Cerebellar nuclear complex (tissue), 1 donor: ENCODE results near the gene NFYB.
"Not testable (repeated sequence)": the region's sequence is repeated elsewhere in the genome, so short reads cannot be mapped to it uniquely, and the experiment has no call there.

Source experiments
- DNase-seq, 2 experiments: peaks; one replicate each; lab custom pipeline; 2025; lab: John Stamatoyannopoulos, UW

NFYB gene

DNA sequence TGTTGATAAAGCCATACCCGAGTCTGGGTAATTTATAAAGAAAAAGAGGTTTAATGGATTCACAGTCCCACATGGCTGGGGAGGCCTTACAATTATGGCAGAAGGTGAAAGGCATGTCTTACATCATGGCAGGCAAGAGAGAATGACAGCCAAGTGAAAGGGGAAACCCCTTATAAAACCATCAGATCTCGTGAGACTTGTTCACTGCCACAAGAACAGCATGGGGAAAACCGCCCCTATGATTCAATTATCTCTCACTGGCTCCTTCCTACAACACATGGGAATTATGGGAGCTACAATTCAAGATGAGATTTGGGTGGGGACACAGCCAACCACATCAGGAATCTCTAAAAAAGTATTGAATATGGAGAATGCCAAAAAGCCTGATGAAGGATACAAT, 25.0 kb upstream of the NFYB start:
- not testable (repeated sequence) for DNase-seq

DNA sequence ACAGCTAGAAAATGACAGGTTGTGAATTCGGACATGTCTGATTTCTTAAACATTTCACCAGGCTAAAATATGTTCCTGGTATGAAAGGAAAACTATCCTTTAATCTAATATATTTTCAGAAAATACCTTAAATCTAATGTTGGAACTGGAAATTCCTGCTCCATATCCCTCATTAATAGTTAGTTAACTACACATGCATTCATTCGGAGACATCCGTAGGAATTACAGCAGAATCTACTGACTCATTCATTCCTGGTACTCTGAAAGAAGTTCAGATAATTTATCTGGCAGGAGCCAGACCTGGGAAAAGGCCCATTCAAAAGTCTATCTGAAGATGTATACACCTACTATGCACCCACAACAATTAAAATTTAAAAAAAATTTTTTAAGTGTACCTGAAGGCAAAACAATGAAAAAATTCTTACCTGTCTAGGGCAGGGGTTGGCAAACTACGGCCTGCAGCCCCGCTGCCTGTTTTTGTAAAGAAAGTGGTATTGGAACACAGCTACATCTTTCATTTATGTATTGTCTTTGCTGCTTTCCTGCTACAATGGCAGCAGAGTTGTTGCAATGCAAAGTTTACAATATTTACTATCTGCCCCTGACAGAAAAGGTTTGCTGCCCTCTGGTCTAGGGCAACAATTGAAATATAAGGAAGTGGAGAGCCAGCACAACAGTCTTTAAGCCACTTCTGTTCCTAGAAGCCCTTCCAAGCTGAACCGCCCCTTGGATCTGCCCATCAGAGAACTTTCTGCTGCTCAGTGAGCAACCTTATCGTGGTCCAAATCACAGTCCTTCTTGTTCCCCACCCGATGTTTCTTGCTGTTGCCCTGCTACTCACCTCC, 17.9 kb upstream of the NFYB start:
- DNase-seq = no peak

DNA sequence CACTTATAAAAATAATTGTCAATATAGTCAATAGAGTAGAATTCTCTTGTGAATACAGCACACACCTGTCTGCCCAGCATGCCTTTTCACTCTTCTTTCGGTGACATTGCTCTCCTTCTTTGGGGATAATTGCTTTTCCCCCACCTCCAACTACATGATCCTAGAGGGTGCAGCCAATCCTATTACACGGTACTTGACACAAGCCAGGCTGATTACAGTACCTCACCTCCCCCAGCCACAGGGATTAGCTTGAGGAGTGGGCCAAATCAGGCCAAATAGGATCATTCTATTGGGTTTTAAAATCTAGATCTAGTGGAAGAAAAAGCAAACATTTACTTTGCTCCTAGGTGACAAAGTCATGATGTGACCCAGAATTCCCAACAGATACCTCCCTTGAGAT, 16.8 kb upstream of the NFYB start:
- DNase-seq = no peak

DNA sequence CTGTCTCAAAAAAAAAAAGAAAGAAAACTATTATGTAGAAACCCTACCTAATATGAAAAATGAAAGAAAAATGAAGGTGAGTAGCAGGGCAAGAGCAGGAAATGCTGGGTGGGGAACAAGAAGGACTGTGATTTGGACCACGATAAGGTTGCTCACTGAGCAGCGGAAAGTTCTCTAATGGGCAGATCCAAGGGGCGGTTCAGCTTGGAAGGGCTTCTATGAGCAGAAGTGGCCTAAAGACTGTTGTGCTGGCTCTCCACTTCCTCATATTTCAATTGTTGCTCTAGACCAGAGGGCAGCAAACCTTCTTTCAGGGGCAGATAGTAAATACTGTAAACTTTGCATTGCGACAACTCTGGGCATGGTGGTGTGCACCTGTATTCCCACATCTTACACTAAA, 16.3 kb upstream of the NFYB start:
- DNase-seq = no peak

DNA sequence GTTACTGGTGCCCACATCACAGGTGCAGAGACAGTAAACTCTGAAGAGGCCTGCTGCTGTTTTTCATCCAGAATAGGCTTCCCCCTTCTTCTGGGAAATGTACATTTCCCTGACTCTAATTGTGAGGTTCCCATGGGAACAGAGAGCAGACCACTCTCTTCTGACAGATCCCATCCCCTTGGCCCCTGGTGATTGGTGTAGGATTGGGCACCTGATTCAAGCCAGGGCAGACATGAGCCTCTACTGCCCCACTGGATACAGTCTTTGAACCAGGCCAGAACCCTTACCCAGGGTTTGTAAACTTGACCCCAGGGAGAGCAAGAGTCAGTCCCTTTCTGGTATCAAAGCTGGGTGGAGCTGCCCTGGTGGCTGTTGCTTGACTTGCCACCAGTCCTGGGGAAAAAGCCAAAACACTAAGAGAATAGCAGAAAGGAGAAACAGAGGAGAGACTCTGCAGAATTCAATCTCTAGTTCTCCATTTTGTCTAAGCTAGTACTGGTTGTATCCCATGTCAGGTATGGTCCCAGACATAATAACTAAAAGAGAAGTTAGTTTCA, 14.8 kb upstream of the NFYB start:
- no peak for DNase-seq

DNA sequence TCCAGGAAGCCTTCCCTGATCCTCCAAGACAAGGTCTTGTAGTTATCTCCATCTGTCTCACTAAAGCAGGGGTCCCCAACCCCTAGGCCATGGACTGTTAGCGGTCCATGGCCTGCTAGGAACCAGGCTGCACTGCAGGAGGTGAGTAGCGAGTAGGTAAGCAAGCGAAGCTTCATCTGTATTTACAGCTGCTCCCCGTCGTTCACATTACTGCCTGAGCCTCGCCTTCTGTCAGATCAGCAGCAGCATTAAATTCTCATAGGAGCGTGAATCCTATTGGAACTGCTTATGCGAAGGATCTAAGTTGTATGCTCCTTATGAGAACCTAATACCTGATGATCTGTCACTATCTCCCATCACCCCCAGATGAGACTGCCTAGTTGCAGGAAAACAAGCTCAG, 12.4 kb upstream of the NFYB start:
- DNase-seq = no peak

DNA sequence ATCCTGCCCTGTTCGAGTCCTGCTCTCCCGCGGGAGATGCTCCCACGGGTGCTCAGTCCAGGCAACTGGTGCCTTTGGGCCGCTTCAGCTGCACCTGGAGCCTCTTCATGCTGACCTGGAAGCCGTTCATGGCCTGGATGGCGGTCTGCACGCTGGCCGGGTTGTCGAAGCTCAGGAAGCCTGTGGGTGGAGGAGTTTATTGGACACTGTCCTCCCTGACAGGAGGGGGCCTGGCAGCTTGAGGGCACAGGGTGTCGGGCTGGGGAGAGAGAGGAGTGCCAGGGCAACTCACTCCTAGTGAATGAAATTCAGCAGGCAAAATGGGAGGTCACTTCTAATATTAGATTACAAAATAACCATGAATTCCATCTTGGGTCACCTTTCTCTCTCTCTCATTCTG, 9.3 kb upstream of the NFYB start:
- DNase-seq = no peak

DNA sequence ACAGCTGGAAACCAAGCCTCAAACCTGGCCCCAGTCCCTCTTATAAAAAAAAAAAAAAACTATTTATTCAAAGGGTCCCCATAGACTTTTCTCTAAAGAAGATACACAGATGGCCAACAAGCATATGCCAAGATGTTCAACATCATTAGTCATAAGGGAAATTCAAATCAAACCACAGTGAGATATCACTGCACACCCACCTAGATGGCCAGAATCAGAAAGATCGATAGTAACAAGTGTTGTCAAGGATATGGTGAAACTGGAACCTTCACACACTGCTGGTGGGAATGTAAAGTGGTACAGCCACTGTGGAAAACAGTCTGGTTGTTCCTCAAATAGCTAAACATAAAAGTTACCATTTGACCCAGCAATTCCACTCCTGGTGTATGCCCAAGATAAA, 5.9 kb upstream of the NFYB start:
- DNase-seq = no peak

DNA sequence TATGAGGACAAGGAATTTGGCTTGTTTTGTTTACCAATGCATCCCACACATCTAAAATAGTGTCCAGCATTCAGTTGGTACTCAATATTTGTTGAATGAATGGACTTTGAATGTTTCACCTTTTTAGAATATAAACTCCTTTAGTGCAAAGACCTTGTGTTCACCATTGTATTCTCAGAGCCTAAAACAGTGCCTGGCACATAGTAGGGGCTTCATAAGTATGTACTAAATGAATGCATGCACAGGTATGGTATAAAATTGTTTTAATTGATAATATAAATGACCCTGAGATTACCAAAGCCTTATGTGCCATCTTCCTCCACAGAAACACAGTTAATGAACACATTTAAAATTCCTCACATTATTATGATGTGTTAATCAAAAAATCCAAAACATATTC, 5.0 kb upstream of the NFYB start:
- DNase-seq = no peak

DNA sequence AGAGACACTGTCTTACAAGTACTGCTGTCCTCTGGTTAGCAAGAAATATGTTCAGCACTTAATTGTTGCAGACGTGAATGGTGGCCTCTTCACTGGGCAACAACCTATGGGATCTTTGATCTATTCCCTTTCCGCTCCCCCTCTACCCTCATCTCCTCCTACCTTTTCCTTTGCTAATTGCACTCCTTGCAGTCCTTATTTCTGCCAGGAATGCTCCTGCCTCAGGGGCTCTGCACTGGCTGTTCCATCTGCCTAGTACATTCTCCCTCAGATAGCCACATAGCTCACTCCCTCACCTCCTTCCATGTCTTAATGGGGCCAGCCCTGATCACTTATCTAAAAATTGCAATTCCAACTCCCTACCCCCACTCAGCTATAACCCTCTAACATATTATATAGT, 4.5 kb upstream of the NFYB start:
- no peak for DNase-seq

DNA sequence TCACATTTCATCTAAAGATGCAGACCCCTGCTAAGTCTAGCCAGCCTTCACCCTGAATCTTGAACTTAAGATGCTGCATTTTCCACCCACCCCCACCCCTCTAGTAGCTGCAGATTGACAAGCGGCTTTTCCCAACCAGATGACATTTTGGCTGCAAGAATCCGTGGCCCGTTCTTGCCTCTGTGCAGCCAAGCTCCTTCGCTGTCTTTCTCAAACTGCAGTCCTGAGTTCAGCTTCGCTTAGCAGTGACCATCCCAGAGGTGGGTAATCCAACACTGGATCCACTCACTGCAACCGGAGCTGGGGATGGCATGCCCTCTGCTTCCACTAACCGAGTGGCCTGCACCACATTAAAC, 765 bp upstream of the NFYB start:
- DNase-seq = no peak

DNA sequence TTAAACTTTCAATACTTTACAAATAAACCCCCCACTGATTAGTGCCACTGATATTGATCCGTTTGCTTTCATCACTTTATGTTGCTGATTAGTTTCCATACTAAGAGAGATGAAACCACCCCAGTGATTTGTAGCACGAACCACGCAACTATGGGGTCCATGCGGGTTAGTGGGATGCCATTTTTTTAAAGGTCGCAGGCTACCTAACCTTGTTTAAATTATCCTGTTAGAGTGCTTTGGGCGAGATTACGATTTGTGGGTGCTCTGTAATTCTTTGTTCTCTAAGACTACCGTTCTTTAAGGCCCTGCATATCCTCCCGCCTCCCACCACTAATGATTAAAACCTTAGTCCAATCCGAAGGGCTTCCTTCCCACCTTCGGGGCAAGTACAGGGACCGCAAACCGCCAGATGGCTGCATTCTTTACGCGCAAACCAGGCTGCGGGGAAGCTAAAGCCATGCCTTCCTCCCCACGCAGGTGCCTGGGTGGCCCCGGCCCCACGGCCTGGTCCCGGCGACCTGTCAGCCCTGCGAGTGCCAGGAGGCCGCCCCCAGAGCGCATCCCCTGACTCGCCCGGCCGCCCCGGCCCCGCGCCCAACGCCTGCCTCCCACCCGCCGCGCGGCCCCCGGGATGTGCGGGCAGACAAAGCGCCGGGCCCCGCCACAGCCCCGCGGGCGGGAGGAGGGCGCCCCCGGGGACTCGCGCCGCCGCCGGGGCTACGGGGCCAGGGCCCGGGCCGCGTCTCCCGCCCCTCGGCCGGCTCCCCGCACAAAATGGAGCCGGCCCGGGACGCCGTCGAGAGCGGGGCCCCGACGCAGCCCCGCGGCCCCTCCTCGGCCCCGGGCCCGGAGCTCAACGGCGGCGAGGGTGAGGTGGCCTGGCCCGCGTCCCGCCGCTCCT, 759 bp downstream of the NFYB start:
- DNase-seq = no peak

DNA sequence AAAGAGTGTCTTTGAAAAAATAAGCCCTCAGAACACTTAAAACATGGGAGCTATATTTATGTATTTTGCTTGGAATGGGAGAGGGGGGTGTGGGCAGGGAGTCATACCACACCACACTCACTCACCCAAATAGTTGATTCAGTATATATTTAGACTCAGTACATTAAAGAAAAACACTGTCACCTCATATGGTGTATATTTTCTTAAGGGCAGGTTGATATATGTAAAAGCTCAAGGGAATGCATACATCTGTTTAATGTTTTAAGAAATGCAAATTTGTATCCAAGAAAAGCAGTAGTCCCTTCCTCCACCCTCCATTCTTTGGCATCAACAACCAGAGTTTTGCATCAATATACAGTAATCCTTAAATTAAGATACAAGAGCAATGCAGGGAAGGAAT, 1.4 kb downstream of the NFYB start:
- DNase-seq = no peak

DNA sequence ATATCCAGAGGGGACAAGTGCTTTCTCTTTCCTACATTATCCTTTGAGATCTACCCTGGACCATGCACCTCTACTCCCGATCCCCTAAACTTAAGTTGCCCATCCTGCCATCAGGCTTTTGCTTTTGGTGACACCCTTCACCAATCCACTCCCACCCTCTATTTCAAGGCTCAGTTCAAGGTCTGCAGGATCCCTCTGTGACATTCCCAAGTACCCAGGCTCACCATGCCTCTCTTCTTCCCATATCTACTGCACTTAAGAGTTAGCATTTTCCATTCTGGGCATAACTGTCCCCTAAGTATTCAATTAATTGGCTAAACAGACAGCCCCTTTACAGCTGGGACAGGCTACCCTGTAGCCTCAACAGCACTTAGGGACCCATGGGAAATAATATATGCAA, 3.1 kb downstream of the NFYB start:
- no peak for DNase-seq

DNA sequence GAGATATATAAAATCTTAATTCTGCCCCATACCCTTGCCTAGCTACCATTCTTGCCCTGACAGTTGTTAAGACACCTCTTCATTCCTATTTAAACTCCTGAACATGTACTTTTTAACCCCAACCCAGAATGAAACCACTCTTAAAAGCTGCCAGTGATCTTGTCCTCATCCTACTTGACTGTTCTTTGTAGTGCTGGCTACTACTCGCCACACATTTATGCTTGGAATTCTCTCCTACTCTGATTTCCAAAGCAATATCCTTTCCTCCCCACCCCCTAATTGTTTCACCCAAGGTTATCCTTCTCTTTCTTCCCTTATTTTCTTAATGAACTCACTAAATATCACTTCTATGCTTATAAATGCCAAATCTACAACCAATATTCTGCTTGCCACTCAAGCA, 4.1 kb downstream of the NFYB start:
- no peak for DNase-seq

DNA sequence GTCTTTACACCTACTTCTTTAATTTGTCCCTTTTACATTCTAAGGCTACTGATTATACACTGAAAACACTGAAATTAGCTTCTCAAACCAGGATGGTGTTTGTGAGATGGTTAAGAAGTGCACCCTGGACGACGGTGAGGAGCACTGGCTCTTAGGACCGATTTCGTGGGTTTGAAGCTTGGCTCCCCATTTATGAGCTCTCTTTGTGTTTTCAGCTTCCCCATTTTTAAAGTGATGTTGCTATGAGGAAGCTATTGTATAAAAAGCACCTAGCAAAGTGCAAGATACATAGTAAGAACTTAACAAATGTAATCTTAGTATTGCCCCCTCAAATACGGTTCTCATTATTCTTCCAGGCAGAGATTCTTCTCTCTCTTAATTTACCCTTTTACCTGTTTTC, 4.7 kb downstream of the NFYB start:
- DNase-seq = no peak

DNA sequence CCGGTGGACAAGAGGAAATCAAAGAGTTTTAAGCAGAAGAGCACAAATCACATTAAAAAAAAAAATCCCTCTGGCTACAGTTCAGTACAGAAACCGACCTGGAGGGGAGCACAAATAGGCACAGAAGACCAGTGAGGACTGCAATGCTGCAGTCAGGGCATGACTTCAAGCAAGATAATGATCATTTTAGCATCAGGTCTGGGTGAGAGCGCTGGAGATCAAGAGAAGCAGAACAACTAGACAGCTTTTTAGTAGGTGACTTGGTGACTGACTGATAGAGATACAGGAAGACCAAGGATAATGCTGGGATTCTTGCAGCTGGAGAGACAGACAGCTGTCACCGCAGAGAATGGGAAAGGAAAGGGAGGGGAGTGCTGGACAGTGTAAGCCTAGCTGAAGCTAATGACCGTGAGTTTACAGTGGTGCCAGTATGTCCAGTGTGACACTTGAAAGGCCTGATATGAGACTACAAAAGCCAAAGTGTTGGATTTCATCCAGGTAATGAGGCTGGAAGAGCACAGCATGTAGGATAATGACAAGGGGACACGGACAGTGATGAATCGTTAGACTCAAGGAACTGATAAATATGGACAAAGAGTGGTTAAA, 5.6 kb downstream of the NFYB start:
- DNase-seq = no peak

DNA sequence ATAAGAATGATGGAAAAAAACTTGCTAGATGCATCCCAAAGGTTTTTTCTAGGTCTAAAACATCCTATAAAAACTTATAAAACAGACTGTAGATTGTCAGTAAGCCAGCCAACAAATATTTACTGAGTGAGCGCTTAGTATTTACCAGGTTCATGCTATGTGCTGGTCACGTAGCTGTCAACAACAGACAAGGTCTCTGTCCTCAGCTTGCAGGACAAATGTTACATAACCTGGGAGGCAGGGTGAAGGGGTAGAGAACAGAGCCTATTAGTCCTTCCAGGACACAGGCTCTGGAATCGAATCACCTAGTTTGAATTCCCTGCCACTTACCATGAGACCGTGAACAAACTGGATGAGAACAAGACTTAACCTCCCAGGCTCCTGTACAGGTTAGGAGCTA, 6.4 kb downstream of the NFYB start:
- DNase-seq = no peak

DNA sequence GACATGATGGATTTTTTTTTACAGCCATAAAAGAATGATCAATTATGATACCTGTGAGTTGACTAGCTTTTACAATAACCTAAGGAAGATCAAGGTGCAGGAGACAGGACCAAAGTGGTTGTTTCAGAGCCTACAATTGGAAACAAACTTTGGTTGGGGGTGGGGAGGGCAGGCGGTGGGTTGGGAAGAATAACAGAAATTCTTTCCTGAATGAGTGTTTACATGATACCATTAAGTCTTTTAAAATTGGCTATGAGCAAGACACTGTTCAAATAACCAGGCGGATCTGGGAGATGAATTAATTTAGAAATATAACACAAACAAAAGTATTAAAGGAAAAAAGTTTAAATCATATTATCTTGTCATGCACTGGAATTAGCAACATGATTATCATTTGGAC, 7.2 kb downstream of the NFYB start:
- DNase-seq = no peak

DNA sequence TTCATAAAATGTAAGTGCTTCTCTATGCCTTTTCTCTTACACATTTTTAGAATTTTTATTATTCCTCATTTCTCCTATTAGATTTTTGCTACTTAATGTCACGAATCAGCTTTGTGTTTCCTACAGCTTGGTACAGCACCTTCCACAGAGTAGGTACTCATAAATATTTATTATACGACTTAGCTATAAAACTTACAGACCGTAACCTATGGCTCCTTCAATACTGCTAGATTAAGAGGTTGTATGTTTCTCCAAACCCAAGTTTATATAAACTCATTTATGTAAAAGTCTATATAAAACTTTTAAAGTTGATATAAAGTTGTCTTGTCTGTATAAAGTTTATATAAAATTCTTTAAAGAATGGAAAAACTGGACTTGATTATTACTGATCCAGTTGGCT, 11.5 kb downstream of the NFYB start:
- no peak for DNase-seq

DNA sequence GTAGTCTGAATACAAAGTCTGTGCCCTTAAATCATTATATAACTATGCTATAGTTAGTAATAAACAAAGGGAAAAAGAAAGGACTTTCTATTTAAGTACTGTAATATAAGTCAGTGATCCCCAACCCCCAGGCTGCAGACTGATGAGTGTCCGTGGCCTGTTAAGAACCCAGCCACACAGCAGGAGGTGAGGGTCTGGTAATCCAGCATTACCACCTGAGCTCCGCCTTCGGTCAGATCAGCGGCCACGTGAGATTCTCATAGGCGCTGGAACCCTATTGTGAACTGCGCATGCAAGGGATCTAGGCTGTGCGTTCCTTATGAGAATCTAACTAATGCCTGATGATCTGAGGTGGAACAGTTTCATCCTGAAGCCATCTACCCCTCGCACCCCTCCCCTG, 15.7 kb downstream of the NFYB start:
- no peak for DNase-seq

DNA sequence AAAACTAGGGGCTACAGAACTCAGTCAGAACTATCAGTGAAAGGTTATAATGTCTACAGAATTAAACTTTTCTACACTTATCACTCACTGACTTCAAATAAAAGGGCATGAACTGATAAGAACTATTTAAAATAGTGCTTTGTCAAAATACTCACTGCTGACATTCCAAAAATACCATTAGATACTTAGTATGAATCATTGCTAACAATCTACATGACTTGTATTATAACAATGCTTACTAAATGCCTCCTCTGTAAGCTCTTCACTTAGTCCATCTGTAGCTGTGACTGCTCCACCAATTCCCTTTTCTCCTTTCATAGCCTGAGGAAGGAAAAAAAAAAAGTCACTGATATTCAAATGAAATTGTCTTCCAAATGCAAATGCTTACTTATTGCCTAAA, 17.0 kb downstream of the NFYB start:
- DNase-seq = no peak

DNA sequence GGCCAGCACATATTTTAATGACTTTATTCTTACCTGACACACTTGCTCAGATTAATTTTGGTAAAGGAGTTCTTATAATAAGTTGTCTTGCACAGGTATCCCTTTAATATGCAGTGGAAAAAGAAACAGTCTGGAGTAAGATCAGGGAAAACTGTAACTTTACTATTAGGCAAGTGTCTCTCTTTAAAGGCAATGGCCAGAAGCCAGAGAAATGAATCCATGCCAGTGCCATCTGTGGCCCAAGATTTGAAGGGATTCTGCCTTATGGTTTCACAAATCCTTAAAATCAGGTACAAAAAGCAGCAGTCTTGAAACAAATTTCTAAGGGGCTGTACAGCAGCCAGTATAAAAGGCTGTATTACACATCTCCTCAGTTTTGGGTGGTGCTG, 22.4 kb downstream of the NFYB start:
- DNase-seq = no peak
